CD1c-positive myeloid dendritic cell (primary cell): ENCODE results near the gene EXOSC5.
"Not testable (repeated sequence)": the region's sequence is repeated elsewhere in the genome, so short reads cannot be mapped to it uniquely, and the experiment has no call there.

Source experiments
- DNase-seq: peaks from one replicate; pipeline ENCODE4 v3.0.0-alpha.2; 2016; ENCODE audit errors: extremely low spot score

Gene EXOSC5

DNA sequence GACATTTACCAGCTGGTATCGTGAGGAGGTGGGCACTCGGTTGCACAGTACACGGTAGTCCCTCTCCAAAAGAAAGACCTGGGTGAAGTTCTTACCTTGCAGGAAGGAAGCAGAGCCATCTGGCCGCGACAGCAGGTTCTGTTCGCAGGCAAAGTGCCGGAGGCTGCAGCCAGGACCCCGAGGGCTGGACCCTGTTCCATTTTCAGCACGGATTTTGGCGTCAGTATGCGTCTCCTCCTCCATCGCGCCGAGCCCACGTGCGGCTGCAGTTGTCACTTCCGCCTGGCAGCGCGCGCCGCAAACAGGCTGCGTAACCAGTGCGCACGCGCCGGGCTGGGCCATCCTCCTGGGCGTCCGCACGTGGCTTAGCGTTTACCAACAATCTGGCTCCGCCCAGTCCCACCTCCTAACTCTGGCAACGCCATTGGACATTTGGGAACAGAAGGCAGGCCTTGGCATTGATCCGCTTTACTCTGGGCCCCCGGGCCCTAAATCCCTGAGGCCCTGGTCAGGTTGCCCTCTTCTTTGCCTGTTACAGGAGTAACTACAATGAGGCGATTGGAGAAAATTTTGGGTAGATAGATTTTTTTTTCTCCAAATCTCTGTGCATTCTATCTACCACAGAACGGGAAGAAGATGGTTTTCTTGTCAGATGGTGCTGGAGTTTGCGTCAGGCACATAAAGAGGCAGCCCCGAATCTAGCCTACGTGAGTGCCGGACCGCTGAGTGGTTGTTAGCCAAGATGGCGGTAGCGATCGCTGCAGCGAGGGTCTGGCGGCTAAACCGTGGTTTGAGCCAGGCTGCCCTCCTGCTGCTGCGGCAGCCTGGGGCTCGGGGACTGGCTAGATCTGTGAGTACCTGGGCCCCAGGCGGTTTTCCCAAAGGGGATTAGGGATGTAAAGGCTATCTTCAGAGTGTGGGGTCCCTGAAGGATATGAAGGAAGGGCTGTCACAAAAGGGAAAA is at the start of gene EXOSC5, which contains the start of gene BCKDHA:
EXOSC5 (minus strand) TSS at position 274 of the 964 bp plus-strand sequence; CDS start at position 243, 31 bp downstream.
BCKDHA (plus strand) TSS at position 733 of the 964 bp plus-strand sequence; CDS start at position 743, 10 bp downstream.
- peak; percentile 100 for DNase-seq

DNA sequence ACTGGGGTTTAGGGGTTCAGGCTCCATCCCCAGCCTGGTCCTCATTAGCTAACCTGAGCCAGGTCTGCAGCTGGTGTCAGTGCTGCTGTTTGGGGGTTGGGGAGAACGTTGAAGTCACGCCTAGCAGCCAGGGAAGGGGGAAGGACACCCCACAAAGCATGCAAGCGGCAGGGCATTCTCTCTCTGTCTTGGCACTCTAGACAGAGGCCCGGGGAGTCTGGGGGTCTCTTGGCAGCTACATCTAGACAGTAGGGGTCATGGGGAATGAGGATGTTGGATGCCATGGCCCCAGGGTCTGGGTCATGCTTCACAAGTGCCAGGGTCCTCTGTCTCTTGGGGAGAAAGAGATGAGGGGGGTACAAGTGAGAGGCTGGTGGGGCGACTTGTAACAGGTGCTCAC is 48.4 kb upstream of the EXOSC5 start:
- DNase-seq = no peak

DNA sequence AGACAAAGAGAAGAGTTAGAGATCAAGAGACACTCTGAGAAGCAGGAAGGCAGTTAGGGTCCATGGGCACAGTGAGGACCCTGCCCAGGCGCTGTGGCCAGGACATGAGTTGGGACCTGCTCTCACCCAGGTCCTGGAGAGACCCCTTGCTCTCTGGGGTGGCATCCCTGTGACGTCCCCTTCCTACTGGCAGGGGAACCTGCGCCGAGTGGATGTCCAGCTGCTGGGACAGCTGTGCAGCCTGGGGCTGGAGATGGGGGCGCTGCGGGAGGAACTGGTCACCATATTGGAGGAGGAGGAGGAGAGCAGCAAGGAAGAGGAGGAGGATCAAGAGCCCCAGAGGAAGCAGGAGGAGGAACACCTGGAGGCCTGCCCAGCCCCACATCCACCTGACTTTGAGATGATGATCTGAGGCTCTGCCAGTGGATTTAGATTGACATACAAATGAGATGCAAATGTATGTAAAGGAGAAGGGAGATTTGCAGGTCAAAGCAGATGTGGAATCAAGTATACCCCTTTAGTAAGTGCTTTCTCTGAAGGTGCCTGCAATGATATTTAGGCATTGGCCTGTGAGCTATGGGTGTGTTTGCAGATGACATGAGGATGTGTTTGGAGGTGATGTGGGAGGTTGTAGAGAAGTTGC is 46.8 kb upstream of the EXOSC5 start:
- DNase-seq = no peak

DNA sequence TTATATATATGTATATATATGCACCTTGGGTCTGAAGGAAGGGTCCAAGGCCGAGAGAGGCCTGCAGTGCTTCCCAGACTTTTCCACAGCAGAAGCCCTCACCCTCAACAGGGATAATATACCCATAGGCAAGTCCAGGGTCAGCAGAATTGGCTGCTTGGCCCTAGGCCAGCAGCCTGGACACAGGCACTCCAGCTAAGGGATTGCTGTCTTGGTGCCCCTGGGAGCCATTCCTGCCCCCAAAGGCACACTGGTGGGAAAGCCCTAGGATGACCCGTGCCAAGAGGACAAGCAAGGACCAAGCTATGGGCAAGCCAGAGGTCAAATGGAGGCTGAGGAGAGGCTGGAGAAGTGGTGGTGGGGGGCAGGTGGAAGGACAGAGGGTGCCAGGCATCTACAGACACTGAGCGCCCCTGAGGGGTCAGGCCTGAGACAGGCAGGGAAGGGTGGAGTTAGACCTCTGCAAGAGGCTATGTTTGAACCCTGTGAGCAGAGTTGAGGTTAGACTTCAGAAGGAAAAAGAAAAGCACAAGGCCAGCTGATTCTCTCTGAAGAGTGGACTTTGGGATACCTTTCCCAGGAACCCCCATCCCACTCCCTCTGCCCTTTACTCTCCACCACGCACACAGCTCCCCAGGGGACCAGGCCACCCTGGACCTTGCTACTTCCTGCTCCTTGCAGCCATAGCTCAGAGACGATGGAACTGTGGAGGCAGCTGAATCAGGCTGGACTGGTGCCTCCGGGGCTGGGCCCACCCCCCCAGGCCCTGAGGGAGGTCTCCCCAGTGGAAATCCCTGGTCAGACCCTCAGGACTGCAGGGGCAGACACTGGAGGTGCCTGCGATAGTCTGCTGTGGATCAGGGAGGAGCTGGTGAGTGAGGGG is 45.6 kb upstream of the EXOSC5 start, which contains the start of gene ERICH4:
ERICH4 (plus strand) TSS at position 684 of the 883 bp plus-strand sequence; CDS start at position 698, 14 bp downstream.
- no peak for DNase-seq

DNA sequence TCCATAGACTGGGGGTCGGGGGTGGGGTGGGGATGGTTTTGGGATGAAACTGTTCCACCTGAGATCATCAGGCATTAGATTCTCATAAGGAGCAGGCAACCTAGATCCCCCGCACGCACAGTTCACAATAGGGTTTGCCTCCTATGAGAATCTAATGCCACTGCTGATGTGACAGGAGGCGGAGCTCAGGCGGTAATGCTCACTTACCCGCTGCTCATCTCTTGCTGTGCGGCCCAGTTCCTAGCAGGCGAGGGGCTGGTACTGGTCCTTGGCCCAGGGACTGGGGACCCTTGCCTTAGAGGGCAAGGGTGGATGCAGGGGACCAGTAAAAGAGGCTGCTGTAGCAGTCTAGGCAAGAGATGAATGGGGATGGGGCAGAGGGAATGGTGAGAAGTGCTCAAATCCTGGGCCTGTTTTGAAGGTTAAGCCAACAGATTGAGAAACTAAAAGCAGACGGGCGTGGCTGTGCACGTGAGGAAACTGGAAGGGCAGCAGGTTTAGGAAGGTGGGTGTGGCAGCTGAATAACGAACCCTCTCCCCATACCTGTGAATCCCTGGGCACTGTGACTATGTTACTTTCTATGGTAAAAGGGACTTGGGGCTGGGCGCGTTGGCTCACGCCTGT is 44.3 kb upstream of the EXOSC5 start:
- DNase-seq = no peak

DNA sequence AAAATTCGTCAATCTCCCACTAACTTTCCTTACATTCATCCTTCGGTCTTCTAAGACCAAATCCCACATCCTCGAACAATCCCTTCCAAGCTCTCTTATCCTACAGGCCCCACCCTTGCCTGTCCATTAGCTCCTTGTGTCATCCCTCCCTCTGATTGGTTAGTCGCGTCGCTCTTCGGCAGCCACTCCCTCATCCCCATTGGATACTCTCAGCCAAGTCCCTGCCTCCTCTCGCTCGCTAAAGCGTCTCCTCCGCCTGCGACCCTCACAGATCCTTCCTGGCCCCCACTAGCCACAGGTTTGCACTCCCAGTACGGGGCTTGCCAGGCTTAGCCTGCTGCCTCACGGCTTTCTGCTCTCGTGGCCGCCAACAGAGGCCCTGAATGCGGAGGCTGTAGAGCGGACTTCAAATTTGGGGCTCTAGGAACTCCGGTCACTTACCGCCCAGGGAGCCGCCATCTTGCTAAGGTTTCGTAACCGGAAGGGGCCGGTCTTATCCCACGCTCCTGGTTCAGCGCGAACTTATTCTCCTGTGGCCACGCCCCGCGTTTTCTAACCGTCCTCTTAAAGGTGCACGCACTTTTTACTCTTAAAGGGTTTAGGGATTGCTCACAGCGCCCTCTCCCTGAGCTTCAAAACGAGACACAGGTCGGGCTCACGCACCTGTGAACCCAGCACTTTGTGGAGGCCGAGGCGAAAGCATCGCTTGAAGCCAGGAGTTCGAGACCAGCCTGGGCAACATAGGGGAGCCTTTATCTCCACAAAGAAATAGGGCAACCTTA is 42.5 kb upstream of the EXOSC5 start, which contains the start of gene DMAC2:
DMAC2 (minus strand) TSS at position 472 of the 782 bp plus-strand sequence; CDS start at position 459, 13 bp downstream.
- DNase-seq = peak; percentile 98

DNA sequence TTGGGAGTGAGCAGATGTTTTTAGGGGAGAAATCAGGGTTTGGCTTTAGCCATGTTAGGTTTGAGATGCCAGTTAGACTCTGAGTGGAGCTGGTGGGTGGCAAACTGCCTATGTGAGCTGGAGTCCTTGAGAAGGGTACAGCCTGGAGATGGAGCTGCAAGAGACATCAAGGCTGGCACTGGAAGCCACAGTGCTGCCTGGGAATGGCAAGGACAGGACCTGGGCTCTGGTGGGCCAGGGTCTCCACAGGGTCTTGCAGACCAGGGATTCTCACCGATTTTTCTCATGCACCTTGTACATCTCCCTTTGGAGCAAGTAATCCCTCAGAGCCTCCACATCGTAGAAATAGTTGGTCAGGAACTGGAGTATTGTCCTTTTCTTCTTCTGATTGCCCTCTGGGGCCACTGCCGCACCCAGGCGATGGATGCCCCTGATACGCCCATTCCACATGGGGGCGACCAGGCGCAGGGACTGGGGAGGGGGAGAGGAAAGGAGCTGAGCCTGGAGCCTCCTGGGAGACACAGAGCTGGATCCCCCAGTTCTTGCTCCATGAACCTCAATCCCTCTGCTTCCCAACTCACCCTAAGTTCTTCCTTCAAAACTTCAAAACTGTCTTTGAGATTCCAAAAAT is 40.9 kb upstream of the EXOSC5 start:
- no peak for DNase-seq

DNA sequence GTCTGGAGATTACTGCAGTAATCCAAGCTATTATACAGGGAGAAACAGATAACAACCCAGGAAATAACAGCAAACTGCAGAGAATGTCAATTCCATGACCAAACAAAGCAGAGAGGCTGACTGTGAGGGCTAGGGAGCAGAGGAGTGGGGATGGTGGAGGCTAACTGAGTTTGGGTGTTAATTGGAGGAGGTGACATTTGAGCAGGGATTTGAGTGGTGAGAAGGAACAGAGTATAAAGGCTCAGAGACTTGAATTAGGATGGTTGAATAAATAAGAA is 39.5 kb upstream of the EXOSC5 start:
- no peak for DNase-seq

DNA sequence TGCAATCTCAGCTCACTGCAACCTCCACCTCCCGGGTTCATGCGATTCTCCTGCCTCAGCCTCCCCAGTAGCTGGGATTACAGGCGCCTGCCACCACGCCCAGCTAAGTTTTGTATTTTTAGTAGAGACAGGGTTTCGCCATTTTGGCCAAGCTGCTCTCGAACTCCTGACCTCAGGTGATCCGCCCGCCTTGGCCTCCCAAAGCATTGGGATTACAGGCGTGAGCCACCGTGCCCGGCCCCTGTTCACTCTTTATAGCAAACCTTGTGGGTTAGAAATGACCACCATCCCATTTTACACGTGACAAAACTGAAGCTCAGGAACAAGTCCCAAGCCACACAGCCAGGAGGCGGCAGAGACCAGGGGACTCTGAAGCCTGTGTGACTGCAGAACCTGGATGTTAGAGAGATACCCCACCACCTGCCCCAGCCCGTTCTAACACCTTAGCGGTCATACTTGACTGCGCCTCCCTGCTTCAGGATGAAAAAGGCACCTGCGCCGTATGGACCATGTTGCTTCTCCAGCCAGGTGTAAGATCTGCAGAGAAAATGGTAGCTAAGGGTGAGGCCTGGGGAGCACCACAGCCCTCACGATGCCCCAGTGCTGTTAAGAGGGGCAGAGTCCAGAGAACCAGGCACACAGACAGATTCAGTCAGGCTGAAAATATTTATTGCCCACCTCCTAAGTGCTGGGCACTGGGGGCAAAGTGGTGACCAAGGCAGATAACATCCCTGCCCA is 38.9 kb upstream of the EXOSC5 start:
- no peak for DNase-seq

DNA sequence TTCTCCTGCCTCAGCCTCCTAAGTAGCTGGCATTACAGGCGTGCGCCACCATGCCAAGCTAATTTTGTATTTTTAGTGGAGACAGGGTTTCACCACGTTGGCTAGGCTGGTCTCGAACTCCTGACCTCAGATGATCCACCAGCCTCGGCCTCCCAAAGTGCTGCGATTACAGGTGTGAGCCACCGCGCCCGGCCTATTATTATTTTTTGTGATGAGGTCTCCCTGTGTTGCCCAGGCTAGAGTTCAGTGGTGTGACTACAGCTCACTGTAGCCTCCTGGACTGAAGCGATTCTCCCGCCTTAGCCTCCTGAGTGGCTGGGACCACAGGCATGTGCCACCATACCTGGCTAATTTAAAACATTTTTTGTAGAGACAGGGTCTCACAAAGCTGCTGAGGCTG is 38.2 kb upstream of the EXOSC5 start:
- not testable (repeated sequence) for DNase-seq

DNA sequence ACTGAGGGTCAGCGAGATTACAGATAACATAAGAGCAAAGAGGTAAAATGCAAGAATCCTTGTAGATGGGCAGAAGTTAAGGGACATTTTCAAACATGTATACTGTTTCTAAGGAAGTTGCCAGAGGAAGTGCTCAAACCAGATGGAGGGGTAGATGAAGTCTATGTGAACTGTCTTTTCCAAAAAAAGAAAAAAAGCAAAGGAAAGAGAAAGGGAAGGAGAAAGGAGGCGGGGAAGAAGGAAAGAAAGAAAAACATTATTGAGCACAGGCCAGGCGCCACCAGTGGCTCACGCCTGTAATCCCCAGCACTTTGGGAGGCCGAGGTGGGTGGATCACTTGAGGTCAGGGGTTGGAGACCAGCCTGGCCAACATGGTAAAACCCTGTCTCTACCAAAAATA is 37.3 kb upstream of the EXOSC5 start:
- no peak for DNase-seq

DNA sequence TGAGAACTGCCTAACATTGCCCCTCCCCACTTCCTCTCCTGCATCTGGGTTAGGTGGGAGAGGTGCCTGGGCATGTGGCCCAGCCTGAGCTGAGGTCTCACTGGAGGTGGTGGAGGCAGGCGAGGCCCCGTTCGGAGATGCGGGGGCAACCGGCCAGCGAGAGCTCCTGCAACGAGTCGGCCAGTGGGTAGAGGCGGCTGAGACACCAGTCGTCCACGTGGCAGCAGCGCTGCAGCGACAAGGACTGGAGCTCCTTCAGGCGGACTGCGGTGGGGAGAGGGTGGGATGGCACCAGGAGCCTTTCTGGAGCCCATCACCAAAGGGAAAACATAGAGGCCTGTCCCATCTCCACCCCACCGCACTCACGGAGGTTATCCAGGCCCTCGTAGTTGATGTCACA is 36.0 kb upstream of the EXOSC5 start:
- DNase-seq = no peak

DNA sequence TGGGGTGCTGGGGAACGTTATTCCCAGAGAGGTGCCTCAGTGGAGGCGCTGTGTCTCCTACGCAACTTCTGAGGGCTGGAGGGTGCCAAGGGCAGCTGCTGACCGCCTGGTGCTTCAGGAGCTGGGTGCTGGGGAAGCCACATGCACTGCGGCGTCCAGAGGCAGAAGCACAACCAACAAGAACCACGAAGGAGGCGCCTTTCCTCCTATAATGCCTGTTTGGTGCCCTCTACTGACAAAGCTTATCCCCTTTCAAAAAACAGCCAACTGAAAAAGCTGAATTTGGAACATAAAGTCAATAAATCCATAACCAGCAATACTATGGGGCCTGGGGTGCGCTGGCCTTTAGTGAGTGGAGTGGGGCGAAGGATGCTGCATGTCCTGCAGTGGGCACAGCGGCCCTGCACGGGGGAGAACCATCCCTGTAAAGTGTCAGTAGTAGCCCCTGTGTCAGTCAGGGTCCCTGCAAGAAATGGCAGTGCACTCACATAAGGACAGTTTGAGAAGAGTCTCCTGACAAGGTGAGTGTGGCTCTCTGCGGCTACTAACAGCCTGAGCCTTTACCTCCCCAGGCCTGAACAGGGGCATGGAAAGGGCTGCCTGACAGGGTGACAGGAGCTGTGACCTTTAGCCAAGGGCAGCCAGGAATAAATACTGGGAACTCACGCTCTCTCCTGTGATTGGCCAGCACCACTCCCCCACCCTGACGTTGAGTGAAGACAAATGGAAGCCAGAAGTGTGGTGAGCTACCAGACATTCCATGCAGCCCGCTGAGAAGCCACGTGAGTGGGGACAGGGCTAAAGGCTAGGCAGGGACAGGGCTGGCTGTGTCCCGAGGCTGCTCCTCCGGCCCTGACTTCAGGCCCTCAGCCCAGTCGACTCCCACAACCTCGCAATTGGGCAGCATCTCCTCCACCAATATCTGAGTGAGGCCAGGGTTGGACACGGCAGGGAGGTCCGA is 34.5 kb upstream of the EXOSC5 start:
- peak; percentile 64 for DNase-seq

DNA sequence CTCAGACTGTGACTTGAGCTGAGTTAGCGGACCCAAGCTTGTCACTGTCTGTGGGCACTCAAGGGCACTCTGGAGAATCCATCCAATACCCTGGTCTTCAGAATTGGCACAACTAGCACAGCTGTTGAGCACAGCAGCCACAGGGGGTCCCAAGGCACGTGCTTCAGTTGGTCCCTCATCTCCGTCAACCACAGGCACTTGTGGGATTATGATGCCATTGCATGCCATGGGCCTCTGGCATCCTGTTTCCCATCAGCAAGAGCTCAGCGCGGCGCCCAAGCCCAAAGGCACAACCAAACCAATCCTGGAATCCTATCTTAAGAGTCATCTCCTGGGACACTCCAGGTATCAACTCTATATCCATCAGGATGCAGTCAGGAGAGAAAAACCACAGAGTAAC is 33.8 kb upstream of the EXOSC5 start:
- no peak for DNase-seq

DNA sequence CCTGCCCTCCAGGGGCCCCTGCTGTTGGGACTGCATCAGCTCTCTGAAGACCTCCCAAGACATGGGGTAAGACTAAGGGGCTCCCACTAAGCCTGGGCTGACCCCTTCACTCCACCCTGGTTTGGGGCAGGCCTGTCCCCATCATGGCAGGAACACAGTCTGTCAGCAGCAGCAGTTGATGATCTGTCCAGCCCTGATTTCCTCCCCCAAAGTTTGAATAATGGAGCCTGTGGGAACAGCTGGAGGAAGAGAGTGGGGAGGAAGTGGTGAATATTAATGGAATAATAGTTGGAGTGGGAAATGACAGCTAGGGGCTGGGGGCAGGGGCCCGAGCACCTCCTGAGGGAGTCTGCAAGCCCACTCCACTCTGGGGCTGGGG is 31.3 kb upstream of the EXOSC5 start:
- no peak for DNase-seq

DNA sequence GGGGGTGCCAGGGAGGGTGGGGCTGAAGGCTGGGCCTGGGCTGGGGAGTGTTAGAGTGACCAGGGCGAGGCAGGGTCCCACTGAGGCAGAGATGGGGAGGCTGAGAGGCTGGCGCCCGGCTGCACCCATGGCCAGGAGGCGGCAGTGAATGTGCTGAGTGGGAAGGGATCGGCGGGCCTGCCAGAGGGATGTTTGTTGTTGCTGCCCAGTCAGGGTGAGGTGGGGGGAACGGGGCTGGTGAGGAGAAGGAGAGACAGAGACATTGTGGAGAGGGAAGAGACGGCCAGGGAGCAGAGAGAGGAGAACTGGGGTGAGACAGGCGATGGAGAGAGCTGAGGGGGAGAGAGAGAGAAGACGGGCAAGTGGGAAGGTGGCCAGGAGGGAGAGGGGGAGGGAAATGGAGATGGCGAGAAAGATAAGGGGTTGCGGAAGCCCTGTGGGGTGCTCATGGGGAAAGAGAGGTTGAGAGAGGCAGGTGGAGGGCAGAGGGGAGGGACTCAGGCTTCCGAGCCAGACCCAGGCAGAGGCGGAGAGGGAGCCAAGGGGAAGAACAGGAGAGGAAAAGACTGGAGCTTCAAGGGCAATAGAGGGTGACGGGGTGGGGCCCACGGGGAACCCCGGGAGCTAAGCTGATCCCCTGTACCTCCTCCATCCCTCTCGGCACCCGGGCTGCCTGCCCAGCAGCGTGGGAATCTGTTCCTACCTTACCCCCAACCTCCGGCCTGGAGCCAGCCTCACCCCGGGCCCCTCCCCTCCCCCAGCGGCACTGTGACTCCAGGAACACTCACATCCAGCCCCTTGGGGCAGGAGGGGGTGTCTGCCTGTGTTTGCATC is 30.7 kb upstream of the EXOSC5 start:
- peak; percentile 15 for DNase-seq

DNA sequence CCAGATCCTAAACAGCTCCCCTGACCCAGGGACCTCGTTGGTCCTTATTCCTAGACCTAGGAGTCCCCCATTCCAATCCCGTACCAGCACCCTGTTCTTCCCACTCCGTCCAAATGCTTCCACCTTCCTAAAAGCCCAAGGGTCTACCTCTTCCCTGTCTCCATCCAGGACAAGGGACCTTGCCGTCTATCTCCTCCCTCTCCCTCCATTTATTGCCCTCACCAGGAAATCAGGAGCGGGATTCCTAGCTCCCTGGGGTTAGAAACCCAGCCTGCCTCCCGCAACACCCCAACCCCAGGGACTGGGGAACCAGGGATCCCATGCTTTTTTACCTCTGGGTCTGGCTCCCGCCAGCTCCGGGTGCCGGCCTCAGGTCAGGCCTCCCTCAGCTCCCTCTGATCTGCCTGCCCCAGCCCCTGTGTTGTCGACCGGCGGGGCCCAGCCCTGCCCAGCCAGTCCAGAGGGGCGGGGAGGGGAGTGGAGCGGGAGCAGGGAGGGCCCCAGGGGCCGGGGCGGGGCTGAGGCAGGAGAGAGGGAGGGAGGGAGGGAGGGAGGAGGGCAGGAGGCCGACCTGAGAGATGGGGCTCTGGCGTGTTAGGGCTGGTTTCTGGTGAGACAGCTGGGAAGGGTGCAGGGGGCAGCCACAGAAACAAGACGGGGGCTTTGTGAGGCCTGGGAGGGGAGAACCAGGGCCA is 29.9 kb upstream of the EXOSC5 start, which contains the start of gene B3GNT8:
B3GNT8 (minus strand) TSS at position 423 of the 695 bp plus-strand sequence. CDS start 596 bp downstream, outside the sequence.
- DNase-seq = peak; percentile 16
